GM18951 (cell line): ENCODE data around the gene ALDH5A1.
"Not testable (repeated sequence)": the region's sequence is repeated elsewhere in the genome, so short reads cannot be mapped to it uniquely, and the experiment has no call there.

ENCODE experiments used
- POLR2A ChIP-seq: IDR thresholded peaks from 4 replicates; pipeline ENCODE4 v1.6.1; 2011; ENCODE audit warnings: mild to moderate bottlenecking; ENCODE audit not compliant: insufficient read length, insufficient read depth; ENCODE audit errors: extremely low read depth
- in situ Hi-C: fragments of 300-500 bp; cut with MboI; formaldehyde crosslinking; loops from one replicate; pipeline ENCODE4 v1.12.0; 2022; ENCODE audit warnings: low sequenced_read_pairs, mixed read lengths, inconsistent platforms; ENCODE audit not compliant: unreplicated experiment

ALDH5A1 gene

GRCh38 chr6:24493945-24494820 is 586 bp upstream of the ALDH5A1 start:
- TF ChIP-seq POLR2A: no peak
- in situ Hi-C loops: no loop called here

GRCh38 chr6:24497254-24497970 is 2.6 kb downstream of the ALDH5A1 start:
- in situ Hi-C loops: no loop called here
- TF ChIP-seq POLR2A: no peak

- in situ Hi-C loops: no loop called here
These were observed 5.9 kb downstream of the ALDH5A1 start for GRCh38 chr6:24500683-24501082.

GRCh38 chr6:24501374-24501773 is 6.6 kb downstream of the ALDH5A1 start:
- in situ Hi-C loops: no loop called here
- no peak for TF ChIP-seq POLR2A

More at GRCh38 chr6:24500683-24501082, 5.9 kb downstream of the ALDH5A1 start:
- TF ChIP-seq POLR2A: no peak

GRCh38 chr6:24501914-24502313 is 7.1 kb downstream of the ALDH5A1 start:
- no peak for TF ChIP-seq POLR2A
- in situ Hi-C loops: no loop called here

- in situ Hi-C loops: no loop called here
These were observed 9.5 kb downstream of the ALDH5A1 start for GRCh38 chr6:24504287-24504648.

GRCh38 chr6:24504649-24505586 is 10.1 kb downstream of the ALDH5A1 start:
- no peak for TF ChIP-seq POLR2A
- in situ Hi-C loops: no loop called here

More at GRCh38 chr6:24504287-24504648, 9.5 kb downstream of the ALDH5A1 start:
- TF ChIP-seq POLR2A: no peak

GRCh38 chr6:24506814-24507520 is 12.2 kb downstream of the ALDH5A1 start:
- in situ Hi-C loops: no loop called here
- no peak for TF ChIP-seq POLR2A

- in situ Hi-C loops: not testable (repeated sequence)
These were observed 17.2 kb downstream of the ALDH5A1 start for GRCh38 chr6:24511976-24512375.

GRCh38 chr6:24513602-24514001 is 18.8 kb downstream of the ALDH5A1 start:
- TF ChIP-seq POLR2A: no peak
- in situ Hi-C loops: no loop called here

GRCh38 chr6:24517659-24518543 is 23.1 kb downstream of the ALDH5A1 start:
- in situ Hi-C loops: no loop called here
- peak; percentile 41 for TF ChIP-seq POLR2A
